HG02623 (cell line): ENCODE measurements around the gene PYURF.

ENCODE experiments used
- ATAC-seq: cut with Tn5 transposase; IDR thresholded peaks from one replicate; pipeline ENCODE4 v1.9.1; 2021; ENCODE audit warnings: moderate library complexity; ENCODE audit not compliant: unreplicated experiment

PYURF gene

GRCh38 chr4:88514557-88515511 lies 8.7 kb downstream of the PYURF start:
- no peak for ATAC-seq

- no peak for ATAC-seq
Measured at GRCh38 chr4:88511236-88511635, 12.3 kb downstream of the PYURF start.

GRCh38 chr4:88503344-88503743 lies 20.2 kb downstream of the PYURF start:
- ATAC-seq, result no peak

- ATAC-seq, result no peak
Measured at GRCh38 chr4:88497859-88498409, 25.6 kb downstream of the PYURF start.

GRCh38 chr4:88489100-88489761 lies 34.3 kb downstream of the PYURF start:
- no peak for ATAC-seq

GRCh38 chr4:88481537-88481936 lies 42.0 kb downstream of the PYURF start:
- ATAC-seq, result no peak

GRCh38 chr4:88478247-88478646 lies 45.3 kb downstream of the PYURF start:
- no peak for ATAC-seq

- no peak for ATAC-seq
Measured at GRCh38 chr4:88477229-88477860, 46.2 kb downstream of the PYURF start.
